ENCODE measurements around the gene ANO1. TPM values are rescaled to one million over a fixed set of nuclear protein-coding genes. Genes with fewer than 3 reads are reported as not detected.

The ANO1 gene
- total RNA-seq, 1 donor from 2014 or later, result 36.7 TPM

DNA sequence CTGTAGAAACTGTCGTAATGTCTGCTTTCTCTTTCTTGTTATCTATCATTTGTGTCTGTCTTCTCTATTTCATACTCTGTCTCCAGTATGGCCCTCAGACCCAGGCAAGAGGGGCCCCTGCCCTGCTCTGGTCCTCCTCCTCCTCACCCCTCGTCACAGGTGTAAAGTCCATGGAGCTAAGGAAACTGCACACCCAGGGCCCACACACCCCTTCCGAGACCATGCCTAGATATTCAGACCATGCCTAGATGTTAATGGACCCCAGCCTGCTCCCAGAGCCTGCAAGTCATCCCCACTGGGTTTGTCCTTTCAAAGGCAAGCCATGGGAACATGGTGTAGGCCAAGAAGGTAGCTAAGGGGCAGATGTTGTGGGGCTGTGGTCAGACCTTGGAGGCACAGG, 24.1 kb upstream of the ANO1 start:
- no peak for DNase-seq

DNA sequence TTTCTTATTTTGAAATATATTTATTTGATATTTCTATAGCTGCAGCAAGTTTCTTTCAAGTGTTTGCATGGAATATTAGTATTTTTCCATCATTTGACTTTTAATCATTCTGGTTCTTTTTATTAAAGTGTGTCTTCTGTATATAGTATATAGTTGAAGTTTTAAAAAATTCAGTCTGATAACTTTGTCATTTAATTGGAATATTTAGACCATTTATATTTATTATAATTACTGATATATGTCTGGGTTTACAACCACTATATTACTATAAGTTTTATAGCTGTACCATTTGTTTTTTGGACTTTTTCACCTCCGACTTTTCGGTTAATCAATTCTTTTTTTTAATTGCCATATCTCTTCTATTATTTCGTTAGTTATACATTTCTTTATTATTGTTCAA, 22.7 kb upstream of the ANO1 start:
- DNase-seq, result no peak

DNA sequence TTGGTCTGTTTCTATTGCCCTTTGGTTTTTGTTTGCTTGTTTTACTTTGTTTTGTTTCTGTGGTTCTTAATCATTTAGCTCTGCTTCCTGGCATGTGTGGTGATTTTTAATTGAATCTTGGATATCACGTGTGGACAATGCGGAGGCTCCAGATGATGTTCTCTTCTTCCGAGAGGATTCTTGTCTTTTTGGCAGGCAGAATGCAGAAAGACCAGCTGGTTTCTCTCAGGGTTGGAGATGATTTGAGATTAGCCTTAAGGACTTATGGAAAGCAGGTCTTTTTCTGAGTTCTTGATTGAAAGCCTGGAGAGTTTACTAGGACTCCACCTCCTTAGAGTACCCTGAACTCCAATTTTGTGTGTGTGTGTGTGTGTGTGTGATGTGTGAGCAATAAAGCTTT, 21.0 kb upstream of the ANO1 start:
- DNase-seq, result peak; percentile 75

DNA sequence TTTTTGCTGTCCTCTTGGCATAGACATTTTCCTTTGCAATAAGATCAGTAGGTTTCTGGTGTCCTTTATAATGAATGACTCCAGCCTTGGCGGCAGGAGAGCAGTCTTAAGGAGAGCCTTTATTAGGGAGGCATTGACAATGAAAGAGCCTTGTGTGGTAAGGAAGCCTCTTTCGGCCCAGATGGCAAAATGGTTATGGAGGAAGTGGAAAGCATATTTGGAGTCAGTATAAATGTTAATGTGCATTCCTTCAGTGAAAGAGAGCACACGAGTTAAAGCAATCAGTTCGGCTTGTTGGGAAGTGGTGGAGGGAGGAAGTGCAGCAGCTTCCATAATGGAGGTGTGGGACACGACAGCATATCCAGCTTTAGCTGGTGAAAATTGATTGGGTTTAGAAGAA, 18.1 kb upstream of the ANO1 start:
- no peak for DNase-seq

DNA sequence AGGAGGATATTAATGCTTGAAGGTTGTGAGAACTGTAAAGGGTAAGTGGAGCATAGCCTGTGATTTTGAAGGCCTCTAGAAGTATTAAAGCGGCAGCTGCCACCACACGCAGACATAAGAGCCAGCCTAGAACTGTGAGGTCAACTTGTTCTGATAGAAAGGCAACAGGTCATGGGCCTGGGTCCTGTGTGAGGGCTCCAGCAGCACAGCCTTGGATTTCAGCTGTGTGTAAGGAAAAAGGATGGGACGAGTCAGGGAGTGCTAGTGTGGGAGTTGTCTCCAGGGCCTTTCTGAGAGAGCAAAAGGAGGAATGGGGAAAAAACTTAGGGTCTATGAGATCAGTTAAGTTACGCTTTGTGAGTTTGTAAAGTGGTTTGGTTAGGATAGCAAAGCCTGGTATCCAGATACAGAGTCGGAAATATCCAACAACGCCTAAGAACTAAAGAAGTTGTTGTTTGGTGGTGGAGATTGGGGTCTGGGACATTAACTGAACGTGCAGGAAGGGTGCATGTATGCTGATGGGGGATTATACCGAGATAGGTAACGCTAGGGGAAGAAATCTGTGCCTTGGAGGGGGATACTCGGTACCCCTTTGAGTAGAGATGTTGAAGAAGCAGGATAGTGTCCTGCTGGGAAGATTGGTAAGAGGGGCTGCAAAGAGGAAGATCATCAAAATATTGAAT, 17.4 kb upstream of the ANO1 start:
- DNase-seq, result no peak

DNA sequence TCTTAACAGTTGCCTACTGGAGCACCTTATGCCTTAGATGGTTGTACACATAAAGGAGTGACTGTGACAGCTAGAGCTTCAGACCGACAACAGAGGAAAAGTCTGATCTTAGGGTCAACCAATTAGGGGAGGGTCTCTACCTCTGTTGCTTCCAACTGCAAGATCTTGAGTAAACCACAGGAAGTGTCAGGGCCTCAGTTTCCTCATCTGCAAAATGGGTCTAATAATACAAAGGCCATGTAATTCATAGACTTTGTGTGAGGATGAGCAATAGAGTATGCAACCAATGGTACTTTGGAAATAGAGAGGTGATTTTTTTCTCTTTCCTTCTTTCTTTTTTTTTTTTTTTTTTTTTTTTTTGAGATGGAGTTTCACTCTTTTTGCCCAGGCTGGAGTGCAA, 16.4 kb upstream of the ANO1 start:
- DNase-seq, result no peak

DNA sequence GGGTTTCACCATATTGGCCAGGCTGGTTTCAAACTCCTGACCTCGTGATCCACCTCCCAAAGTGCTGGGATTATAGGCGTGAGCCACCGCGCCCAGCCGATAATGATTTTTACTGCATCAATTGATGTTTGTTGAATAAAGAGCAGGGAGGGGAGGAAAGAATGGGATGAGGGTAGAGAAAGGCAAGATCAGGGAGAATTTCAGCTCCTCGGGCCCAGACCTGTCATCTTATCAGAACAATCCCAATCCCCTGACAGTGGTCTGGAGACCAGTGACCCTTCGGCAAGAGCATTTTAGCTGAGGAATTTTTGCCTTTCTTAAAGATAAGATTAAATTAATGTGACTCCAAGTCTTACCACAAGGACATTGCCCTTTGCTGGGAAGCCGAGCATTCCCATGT, 15.0 kb upstream of the ANO1 start:
- DNase-seq, result no peak

DNA sequence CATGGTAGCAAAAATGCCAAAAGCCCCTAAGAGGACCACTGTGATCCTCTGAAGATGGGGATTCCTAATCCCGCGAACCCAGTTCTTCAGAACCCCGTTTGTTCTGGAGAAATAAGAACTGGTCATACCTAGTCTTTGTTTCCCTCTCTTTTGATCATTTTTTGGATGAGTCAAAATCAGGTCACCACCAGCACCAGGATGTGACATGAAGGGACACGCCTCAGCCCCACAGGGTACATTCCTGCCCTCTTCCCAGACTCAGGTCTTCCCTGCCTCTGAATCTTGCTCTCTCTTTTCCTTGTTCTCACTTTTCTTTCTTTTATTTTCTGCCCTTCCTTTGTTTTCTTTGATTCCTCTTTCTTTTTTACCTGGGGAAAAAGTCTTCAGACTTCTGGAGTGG, 14.6 kb upstream of the ANO1 start:
- no peak for DNase-seq

DNA sequence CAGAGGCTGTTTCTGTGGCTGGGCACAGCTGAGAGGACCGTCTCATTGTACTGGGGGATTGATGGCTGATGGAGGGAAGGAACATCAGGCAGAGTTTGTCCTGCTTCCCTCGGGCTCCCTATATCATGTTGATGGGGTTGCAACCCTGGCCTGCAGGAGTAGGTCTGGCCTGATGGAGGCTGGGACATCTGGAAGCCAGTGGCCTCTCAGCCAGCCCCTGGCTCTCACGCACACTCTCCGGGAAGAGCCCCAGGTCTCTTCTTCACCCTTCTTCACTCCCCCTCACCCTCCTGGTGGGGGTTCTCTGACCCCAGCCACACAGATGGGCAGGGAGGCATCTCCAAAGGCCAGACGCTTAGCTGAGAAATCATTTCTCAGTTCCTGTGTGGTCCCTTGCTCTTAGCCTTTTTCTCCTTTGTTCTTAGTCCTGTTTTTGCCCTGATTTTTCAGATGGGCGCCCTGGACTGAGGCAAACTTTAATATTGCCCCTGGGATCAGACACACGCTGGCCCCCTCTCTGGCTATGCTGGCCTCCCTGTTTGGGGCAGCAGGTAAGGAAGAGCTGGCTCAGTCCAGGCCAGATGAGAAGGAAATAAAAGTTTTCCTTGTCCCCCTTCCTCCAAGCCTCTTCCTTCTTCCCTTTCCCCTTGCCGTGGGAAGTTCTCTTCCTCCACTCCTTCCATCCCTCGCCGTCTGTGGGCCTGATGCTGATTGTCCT, 13.9 kb upstream of the ANO1 start:
- DNase-seq, result no peak

DNA sequence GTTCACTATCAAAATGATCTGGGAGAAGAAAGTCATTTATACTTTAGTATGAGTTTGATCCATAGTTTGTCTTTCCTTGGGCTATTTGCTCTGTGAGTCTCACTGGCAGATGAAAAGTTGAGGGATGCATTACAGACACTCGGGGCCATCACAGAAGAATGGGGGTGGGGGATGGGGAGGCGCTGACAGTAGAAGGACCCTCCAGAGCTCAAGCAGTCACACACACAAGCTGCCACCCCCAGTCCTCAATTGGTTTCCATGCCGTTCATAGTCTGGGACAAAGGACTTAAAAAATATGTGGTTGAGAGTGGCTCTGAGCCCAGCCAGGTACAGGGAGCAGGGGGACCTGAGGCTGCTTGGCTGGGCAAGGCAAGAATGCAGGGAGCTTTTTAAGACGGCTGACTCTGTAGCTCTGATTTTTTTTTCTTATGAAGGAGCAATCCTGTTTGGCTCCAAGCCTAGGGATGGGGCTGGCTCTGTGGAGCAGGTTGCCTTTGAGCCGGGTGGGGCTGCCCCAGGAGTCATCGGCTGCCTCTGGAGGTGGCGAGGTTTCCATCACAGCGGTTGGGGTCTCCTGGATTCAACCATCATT, 13.3 kb upstream of the ANO1 start:
- DNase-seq, result no peak

DNA sequence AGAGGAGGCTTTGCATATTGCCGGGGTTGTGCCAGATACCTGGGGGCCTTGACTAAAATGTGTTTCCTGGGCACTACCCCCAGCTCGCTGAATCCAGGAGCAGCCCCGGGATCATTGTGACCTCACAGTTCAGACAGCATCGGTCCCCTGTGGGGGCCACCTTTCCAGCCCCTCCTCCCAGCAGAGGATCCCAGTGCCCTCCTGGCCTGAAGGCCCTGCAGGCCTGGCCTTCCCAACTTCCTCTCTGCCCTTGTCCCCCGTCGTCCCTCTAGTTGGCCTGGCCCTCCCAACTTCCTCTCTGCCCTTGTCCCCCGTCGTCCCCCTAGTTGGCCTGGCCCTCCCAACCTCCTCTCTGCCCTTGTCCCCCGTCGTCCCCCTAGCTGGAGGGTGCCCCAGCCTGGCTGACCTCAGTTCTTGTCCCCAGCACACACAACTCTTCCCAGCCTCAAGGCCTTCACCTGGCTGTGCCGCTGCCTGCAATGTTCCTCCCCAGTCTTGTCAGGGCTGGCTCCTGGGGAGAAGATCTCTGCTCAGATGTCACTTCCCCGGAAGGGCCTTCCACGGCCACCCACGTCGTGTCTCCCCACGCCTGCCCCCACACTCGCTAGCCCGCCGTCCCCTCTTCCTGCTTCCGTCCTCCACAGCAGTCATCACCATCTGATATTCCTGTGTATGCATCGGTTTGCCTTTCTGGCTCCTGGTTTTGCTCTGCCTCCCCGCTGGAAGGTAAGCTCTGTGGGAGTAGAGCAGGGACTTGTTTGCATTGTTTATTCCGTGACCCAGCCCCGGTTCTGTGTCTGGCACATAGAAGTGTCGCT, 12.6 kb upstream of the ANO1 start:
- no peak for DNase-seq

DNA sequence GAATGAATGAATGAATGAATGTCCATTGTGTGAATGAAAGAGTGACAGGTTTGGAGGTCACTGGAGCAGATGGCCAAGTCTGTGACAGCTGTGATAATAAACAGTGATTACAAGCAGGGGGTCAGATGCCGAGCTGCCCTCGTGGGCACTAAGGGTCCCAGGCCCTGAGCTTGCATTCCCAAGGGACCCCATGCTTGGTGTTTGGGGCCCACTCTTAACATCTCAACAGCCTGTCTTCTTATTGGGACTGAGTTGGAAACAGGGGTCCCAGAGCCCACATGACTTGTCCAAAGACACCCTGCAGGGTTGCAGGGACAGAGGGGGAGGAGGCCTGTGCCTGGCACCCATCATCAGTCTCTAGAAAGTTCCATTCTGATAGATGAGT, 12.0 kb upstream of the ANO1 start:
- DNase-seq, result no peak

DNA sequence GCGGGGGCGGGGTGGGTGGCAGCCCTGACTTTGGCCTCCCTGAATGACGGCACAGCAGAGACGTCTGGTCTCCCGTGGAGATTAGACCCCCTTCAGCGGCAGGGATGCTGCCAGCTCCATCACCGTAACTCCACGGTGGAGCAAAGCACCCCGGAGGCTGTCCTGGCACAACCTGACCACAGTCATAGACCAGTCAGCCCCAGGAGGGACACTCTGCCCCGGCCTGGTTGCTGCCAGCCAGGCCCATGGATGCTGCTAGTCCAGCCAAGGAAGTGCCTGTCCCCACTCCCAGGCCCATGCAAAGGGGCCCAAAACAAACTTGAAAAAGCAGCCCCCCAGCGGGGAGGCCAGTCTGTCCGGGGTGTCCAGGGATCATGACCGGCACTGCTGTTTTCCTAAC, 11.5 kb upstream of the ANO1 start:
- no peak for DNase-seq

DNA sequence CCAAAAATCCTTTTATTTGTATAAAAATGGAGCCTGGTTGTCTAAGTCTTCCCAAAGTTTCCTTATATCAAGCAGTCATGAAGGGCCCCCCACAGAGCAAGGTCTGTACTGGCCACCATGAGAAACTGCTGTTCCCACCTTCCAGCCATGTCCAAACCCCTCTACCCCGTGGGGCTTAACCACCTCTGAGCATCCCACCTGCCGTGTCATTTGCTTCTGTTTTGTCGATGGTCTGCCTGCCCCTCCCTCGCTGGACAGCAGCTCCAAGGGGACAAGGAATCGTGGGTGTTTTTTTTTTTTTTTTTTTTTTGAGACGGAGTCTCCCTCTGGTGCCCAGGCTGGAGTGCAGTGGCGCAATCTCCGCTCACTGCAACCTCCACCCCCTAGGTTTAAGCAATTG, 11.1 kb upstream of the ANO1 start:
- no peak for DNase-seq

DNA sequence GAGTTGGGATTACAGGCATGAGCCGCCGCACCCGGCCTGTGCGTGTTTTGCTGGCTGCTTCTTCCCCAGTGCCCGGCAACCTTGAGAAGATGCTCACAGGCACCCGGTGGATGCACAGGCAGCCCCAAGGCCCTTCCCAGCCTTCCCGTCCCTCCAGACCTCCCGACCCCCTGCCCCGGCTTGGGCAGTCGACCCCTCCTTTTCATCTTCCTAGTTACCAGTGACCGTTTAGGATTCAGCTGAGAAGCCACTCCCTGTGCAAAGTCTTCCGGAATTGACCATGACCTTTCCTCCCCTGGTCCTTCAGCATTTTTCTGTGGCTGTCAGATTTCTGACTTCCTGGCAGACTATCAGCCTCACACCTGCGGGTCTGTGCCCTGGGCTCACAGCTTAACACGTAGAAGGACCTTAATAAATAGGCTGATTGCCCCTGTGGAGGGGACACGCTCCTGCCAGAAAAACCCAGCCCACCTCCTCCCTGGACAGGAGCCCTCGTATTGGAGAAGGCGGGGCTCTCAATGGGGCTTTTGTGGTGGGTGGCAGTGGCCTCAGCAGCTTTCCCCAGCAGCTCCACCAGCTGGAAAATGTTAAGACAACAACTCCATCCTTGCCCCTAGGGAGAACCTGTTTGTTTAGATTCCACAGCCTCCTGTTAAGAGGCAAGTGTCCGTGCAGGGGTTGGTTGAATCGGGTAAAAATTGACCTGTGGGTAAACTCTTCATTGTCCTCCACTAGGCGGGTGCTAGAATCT, 10.4 kb upstream of the ANO1 start:
- DNase-seq, result peak; percentile 27

DNA sequence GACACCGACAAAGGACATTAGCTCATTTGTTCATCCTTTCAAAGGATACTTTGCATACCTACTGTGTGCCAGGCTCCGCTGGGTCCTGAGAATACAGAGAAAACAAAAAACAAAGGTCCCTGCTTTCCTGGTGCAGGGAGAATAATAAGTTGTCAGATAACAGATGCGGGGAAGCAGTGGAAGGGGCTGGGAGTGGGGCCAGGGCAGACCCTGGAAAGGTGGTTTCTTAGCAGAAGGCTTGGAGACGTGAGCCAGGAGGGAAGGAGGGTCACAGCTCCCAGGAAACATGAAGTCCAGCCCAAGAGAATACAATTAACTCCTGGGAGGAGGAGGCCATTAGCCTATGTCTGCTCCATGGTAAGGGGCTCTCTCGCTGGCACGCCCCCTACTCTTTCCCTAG, 9.8 kb upstream of the ANO1 start:
- no peak for DNase-seq

DNA sequence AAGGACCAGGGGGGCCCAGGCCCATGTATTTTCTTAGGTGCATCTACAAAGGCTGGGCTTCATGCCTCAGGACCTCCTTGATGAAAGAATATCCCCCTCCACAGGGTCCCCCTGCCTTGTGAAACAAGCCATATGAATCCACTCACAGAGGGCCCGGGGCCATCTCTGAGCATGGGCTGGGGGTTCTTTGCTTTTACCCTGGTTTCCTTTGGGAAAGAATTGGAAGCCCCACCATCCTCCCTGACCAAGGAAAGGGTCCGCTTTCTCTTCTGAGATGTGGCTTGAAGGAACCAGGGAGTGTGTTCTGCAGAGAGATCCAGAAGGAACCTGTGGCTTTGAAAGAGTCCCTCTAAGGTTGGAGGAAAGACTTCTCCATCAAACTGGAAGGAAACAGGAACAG, 9.2 kb upstream of the ANO1 start:
- no peak for DNase-seq

DNA sequence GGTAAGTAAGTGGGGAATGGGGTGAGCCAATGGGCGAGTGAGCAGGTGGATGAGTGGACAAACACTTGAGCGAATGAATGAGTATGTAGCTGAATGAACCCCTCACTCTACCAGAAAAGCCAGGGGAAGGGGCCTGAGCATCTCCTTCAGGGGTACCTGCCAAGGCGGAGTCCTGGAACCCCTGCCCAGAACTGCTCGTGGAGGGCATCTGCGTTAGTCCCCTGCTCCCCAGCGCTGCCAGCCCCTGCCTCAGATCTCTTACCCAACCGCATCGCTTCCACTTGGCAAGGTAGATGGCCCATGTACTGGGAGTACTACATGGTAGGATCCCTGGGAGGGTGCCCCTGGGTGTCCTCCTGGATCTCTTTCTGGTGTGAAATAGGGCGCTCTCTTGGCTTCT, 7.4 kb upstream of the ANO1 start:
- no peak for DNase-seq

DNA sequence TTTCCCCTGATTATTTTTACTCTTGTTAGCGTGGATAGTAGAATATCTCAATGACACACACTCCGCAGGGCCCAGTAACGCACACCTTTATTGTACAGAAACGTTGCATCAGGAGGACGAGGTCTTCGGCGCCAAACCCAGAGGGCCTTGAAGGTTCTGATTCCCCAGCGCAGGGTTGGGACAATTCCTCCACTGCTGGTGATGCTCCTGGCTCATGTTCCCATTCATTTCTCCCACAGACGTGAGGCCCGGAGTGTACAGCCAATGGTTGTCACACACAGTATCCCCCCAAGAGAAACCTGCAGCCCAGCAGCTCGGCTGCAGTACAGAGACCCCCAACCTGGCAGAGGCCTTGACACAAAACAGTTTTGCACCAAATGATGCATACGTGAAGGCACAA, 6.1 kb upstream of the ANO1 start:
- DNase-seq, result no peak

DNA sequence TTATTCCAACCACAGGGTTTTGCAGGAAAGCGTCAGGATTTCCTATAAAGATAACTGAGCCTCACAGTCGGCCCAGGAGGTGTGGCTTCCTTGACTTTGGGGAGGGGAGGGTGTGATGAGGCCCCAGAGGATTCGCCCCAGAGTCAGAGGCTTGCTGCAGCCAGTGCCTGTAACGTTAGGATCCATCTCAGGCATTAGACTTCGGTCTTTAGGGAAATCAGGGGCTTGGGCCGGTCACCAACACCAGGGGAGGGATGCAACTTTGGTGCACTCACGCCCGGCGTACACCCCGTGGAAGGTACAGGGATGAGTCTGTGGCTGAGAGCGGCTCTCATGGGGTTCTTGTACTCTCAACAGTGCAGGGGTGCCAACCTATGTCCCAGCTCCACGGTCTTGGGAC, 5.7 kb upstream of the ANO1 start:
- DNase-seq, result no peak

DNA sequence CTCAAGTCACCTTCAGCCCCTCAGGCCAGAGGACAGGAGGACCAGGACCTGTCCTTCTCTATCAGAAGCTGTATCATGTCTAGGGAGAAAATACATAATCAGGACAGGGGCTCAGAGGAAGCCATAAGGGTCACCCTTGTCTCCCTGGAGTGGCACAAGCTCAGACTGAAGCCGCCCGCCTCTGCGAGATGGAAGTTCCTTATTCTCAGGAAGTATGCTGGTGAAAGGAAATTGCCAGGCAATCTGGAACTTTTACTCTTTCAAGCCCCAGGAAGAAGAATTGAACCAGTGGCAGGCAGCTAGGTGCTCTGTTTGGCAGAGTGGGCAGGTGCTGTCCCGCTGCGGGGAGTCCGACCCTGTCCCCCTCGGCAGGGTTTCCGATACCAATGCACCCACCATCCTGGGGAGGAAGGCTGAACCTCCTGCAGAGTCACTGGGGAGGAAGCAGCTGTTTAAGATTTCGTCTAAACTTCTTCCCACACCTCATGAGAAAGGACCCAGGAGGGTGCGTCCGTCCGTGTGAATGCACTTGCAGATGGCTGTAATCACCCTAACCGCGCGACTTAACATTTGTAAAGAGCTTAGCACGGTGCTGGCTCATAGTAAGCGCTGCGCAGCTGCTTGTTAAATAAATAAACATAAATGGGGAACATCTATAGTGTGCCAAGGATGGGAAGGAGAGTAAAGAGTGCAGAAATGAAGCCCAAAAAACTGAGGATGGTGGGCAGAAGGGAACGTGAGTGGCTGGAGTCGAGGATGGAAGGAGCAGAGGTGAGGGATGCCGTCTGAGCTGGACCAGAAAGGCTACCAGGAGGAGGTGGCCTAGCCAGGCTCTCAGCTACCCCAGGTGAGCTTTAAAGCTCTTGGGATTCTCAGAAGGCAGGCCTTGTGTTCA, 5.0 kb upstream of the ANO1 start:
- peak; percentile 69 for DNase-seq
